GM19035 (cell line): ENCODE measurements around the gene CCNY.
"Not testable (repeated sequence)": the region's sequence is repeated elsewhere in the genome, so short reads cannot be mapped to it uniquely, and the experiment has no call there.

Experiments
- ATAC-seq: cut with Tn5 transposase; IDR thresholded peaks from one replicate; pipeline ENCODE4 v1.9.1; 2021; ENCODE audit not compliant: unreplicated experiment

CCNY gene

DNA sequence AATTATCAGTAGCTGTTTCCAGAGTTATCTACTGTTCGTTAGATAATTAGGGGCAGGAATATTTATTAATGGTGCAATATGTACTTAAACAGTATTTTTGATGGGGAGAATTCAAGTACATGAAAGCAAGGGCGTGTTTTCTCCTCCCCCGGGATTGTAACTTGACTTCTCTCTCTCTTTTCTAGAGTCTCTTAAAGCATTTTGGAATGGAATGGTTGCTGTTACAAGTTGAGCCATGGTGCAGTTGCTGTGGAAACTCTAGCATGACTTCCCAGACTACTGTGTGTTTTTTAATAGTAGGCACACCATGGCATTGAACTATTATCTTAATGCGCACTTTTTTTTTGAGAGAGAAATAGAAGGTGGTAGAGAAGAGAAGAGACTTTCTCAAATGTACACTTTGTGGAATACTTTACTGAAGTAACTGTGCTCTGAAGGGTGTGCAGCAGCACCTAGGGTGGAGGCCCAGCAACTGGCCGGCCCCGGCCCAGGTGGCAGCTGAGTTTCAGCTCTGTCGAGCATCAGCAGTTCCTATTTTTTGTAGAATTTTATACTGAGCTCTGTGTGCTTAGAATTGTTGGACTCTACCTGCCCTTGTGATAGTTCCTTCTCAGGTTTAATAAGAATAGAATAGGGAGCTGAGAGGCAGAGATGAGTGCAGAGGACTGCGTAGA, 64.4 kb downstream of the CCNY start:
- no peak for ATAC-seq

DNA sequence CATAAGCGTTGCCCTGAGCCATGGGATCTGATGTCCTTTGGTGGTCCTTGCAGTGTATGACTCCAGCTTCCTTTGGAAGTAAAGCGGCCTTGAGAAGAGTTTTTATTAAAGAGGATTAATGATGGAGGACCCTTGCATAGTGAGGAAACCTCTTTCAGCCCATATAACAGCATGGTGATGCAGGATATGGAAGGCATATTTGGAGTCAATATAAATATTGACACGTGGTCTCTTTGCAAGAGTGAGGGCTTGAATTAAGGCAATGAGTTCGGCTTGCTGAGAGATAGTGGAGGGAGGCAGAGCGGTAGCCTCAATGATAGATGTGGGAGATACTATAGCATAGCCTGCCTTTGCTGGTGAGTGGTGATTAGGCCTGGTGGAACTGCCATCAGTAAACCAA, 67.2 kb downstream of the CCNY start:
- ATAC-seq, result not testable (repeated sequence)

DNA sequence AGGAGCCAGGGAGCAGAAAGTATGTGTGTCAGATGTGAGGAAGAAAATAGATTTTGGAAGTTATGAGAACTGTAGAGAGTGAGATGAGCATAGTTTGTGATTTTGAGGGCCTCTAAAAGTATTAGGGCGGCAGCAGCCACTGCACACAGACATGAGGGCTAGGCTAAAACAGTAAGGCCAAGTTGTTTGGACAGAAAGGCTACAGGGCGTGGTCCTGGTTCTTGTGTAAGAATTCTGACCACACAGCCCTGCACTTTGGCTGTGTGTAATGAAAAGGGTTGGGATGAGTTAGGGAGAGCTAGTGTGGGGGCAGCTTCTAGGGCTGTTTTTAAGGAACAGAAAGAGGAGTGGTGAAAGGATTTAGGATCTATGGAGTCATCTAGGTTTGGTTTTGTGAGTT, 67.8 kb downstream of the CCNY start:
- ATAC-seq, result not testable (repeated sequence)

DNA sequence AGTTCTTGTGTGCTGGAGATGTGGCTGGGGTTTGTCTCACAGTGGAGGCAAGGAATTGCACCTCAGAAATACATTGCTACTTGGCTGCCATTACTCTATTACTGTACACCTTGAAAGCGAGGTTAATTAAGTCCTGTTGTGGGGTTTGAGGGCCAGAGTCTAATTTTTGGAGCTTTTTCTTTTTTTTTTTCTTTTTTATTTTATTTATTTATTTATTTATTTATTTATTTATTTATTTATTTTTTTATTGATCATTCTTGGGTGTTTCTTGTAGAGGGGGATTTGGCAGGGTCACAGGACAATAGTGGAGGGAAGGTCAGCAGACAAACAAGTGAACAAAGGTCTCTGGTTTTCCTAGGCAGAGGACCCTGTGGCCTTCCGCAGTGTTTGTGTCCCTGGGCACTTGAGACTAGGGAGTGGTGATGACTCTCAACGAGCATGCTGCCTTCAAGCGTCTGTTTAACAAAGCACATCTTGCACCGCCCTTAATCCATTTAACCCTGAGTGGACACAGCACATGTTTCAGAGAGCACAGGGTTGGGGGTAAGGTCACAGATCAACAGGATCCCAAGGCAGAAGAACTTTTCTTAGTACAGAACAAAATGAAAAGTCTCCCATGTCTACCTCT, 69.8 kb downstream of the CCNY start:
- not testable (repeated sequence) for ATAC-seq

DNA sequence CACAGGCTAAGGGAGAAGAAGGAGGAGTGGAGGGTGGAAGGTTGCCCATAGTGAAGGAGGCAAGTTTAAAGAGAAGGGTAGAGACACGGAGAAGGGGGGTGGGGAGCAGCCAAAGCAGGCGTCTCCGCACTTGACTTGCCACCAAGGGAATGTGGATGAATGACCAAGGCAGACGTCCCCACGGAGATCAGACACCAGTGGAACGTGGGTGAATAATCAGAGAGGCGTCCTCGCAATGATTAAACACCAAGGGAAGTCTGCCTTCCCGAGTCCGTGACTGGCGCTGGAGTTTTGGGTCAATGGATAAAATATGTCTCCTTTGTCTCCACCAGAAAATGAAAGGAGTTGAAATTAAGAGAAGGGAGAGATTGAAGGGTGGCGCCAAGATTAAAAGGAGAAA, 71.4 kb downstream of the CCNY start:
- ATAC-seq, result not testable (repeated sequence)

DNA sequence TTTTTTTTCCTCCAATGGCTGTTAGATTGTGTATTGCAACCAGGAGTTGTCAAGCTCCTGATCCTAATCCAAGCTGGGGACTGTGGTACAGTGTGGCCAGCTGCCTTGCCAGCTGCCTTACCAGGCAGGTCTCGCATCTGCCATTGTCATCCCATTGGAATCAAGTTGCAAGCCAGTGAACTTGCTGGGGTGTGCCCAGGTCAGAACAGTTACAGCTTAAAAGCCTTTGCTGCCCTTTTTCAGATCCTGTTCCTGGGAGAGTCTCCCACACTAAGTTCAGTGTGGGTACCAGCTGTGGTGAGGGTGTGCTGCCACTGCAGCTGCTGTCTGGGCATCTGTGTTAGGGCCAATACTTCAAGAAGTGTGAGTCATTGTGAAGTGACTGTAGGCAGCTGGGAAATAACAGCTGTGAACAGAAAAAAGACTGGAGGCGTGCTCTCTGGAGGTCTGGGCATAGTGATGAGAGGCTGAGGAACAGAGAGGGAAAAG, 72.8 kb downstream of the CCNY start:
- no peak for ATAC-seq

DNA sequence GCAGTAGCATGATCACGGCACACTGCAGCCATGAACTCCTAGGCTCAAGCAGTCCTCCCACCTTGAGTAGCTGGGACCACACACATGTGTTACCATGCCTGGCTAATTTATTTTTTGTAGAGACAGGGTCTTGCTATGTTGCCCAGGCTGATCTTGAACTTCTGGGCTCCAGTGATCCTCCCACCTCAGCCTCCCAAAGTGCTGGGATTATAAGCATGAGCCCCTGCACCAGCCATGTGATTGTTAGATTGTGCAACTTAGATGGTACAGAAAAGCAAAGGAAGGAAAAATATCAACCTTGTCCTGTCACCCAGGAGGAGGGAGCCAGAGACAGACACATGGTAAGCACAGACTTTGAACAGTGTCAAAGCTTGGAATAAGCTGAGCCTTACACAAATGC, 73.5 kb downstream of the CCNY start:
- no peak for ATAC-seq

DNA sequence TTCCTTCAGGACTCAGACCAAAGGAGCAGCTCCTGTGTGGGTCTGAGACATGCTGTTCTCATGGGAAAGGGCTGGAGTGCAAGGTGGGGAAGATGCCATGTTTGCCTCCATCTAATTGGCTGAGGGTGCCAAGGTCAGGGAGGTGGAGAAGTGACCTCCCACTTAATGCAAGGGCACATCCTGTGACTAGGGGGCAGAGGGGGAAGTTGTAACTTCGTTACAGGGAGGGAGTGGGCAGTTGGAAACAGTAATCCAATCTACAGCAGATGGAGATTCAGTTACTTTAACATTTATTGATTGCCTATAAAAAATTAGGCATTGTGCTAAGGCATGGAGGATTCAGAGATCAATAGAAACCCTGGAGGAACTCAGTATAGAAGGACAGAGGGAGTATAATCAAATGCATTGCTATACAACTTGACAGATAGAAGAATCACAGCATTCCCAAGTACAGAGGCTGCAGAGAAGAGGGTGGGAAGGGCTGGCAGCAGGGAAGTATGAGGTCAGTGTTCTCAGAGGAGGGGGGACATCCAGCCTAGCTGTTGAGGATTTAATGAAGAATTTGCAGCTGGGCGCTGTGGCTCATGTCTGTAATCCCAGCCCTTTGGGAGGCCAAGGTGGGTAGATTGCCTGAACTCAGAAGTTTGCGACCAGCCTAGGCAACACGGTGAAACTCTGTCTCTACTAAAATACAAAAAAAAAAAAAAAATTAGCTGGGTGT, 75.9 kb downstream of the CCNY start:
- no peak for ATAC-seq

DNA sequence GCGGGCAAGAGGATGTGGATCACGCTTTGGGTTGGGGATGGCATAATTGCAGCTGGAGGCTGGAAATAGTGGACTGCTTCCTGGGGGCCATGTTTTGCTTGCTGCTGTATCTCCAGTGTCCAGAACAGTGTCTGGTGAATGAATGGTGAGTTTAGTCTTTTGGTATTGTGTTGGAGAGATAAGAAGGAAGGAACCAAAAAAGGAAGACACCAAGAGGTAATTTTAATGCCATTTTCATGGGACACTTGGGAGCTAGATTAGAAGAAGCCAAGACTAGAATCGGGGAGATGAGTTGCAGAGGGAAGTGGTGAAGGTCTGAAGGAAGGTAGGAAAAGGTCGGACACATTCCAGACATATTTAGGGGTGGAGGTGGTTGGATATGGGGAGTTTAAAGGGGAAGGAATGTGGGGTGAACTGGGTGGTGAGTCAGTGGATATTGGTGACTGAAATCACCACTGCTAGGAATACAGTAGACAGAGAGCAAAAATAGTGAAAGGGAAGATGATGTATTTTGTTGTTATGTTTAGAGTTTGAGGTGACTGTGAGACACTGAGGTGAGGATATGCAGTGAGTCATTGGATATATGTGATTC, 76.7 kb downstream of the CCNY start:
- ATAC-seq, result no peak

DNA sequence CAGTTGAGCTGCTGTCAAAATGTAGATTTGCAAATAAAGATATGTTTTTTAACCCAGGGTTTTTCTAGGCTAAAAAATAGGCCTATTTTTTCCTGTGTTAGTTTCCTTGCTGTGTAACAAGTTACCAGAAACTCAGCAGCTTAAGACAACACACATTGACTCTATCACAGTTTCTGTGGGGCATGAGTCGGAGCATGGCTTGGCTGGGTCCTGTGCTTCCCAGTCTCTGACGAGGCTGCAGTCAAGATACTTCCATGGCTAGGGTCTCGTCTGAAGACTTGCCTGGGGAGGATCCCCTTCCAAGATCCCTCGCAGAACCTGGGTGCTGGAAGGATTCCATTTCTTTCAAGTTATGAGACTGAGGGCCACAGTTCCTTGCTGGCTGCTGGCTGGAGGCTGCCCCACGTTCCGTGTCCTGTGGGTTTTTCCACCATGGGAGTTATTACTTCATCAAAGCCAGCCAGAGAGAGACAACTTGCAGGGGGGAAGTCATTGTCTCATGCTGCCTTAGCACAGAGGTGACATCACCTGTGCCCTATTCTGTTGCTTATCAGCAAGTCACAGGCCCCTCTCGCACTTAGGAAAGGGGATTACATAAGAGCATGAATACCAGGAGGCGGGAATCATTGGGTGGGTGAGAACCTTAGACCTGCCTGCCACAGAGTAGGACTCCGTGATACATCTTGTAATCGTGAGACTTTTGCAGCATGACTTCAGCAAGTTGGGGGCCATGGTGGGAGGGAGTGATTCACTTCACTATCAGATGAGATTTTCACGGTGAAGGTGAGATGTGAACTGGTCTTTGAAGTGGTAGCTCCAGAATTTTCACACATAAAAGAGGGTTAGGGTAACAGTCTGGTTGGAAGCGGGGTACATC, 77.9 kb downstream of the CCNY start:
- ATAC-seq, result no peak

DNA sequence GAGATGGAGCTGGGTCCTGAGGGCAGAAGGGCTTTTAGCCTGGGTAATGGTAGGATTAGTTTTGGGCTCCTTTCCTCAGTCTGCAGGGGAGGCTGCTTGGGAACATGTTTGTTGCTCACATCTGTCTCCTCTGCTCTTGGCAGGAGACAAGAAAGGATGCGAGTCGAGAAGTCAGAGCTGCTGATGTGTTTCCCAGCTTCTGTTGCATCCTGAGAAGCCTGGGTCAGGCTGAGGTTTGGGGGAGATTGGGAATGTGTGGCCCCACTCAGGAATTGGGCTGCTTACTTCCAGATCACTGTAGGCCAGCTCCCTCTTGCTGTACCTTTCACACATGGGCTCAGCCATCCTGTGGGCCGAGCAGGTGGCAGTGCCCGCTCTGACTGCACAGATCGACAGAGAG, 79.2 kb downstream of the CCNY start:
- no peak for ATAC-seq

DNA sequence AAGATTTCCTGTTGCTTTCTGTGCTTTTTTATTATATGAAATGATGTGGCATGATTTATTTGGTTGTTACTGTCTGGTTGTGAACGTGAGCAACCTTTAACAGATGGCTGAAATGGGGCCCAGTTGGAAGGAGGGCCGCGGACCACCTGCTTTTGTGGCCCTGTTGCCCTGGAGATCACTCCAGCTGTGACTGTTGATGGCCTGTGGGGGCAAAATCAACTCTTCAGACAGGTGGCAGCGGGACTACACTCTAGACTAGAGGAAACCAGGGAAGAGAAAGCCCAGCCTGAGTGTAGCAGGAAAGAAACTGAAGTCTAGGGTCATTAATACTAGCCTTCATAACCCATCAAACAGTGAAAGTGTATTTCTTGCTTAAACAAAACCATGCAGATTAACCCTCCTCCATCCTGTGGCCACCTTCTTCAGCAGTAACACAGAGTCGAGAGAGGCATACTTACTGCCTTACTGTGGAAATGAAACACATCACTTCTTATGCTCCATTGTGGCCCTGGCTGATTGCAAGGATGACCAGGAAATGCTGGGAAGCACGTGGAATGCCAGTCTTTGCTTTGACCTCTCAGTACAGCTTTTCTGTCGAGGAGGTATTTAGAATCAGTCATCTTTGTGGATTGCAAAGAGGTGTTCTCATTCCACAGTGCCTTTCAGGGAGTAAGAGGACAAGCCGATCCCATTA, 80.5 kb downstream of the CCNY start:
- ATAC-seq, result no peak

DNA sequence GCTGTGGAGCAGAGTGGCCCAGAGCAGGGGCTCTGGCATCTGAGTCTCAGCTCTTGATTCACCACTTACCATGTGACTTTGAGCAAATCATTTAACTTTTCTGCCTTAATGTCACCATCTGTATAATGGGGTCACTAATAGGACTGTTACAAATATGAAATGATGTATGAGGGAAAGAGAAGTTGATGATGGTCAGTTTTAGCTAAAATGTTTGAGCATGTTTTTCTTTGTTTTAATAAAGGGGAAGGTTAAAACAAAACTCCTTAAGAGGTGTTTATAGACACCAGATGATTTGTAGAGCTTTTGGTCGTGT, 81.0 kb downstream of the CCNY start:
- ATAC-seq, result no peak

DNA sequence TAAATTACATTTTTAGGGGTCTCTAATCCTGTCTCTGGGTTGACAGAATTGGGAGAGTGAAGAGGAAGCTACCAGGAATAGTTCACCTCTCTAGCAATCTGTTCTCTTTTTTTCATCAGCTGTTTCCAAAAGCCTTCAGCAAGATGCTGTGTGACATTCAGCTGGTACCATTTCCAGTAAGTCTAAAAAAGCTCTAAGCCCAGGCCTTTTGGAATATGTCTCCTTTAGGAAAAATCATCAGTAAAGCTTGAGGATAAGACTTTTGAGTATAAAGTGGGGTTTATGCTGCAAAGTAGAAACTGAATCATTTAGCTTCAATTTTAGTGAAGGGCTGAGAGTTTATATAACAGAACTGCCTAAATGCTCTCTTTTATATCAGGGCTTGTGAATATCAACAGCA, 81.5 kb downstream of the CCNY start:
- no peak for ATAC-seq

DNA sequence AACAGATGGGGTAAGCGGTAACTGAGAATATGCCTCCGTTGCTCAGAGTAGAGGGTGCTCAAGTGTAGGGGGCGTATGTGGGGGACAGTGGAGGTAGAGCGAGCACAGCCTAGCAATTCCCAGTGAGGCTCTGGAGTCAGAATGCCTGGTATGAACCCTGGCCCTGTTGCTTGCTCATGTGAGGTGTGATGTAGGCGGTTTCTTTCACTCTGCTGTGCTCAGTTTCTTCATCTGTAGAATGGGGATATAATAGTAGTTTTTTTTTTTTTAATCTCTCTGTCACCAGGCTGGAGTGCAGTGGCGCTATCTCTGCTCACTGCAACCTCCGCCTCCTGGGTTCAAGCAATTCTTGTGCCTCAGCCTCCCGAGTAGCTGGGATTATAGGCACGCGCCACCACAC, 82.3 kb downstream of the CCNY start:
- not testable (repeated sequence) for ATAC-seq

DNA sequence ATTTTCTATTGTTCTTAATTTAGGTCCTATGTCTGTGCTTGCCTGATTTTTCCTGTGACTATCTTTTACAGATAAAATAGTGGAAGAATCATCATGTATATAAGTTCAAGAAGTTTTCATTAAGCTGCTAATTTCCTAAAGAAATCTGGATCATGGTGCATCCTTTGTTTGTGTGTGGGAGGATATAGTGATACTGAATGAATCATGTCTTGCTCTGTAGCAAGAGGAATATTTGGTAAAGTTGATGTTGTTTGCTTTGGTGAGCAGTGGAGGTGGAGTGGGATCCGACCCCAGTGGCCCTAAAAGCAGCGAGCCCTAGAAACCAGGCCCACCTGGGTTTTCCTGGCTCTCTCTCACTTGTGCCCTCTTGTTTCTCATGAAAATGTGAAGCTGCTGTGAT, 83.7 kb downstream of the CCNY start:
- no peak for ATAC-seq

DNA sequence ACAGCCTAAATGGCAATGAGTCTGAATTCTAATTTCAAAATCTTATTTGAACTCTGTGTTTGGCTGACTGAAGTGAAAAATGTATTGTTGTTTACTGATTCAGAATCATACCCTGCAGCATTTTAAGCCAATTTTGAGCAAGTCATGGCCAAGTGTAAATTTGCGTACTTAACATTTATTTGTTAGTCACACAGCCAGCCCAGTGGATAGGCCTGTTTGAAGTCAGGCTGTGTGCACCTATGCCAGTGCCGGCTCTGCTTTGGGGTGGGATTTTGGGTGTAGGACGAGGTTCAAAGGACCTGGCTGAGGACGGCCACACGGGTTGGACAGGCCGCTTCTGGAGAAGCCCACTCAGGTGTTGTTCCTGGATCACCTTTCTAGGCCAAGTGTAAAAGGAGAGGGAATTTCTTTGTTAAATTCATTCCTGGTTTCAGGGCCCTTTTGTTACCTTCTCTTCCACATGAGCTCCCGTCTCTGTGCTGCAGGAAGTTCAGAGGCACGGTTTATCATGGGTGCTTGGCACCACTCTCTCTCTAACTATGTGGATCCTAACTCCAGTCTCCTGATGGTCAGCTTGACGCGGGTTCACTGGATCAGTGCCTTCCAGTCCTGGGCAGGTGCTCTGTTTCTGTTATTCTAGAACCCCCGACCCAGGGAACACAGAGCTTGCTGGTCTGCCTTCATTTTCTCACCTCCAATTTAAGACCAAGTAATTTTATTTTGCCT, 84.7 kb downstream of the CCNY start:
- no peak for ATAC-seq

DNA sequence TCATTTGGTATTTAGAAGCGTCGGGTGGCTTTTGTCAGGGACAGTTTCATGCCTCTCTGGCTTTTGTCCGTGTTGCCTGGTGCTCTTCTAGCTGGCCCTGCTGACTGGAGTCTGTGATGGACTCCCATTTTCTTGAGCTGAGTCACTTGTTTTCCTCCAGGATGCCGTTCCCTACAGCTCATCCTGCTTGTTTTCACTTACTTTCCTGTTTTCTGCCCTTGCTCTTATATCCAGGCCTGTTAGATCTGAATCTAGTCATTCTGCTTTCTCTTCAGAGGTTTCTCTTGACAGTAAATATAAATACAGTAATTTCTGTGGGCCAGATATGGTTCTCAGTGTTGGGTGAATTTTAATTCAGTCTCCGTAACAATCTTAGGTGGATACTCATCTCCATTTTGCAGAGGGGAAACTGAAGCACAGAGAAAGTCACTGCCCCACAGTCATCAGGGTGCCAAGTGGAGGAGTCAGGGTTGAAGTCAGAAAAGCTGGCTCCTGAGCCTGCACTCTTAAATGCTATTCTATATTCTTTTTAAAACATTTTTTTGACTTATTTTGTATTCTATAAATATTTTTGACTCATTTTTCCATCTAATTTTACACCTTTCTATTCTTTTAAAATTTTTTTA, 85.4 kb downstream of the CCNY start:
- no peak for ATAC-seq

DNA sequence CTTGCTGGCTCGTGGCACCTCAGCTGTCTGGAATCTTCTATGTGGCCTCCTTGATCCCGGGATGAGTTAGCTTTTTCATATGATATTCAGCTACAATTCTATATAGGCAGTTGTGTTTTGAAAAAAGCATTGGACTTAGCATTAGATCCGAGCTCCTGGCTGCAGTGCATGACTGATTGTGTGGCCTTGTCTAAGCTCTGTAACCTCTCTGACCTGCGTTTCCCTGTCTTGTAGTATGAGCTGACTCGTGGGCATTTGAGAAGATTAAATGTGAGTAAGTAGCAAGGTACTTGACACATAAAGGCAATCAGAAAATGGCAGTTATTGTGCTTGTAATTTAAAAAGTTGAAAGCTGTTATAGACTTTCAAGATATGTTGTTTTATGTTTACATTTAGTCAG, 85.9 kb downstream of the CCNY start:
- ATAC-seq, result no peak
